Measurements from ENCODE around the gene CHRNB1.

The CHRNB1 gene

DNA sequence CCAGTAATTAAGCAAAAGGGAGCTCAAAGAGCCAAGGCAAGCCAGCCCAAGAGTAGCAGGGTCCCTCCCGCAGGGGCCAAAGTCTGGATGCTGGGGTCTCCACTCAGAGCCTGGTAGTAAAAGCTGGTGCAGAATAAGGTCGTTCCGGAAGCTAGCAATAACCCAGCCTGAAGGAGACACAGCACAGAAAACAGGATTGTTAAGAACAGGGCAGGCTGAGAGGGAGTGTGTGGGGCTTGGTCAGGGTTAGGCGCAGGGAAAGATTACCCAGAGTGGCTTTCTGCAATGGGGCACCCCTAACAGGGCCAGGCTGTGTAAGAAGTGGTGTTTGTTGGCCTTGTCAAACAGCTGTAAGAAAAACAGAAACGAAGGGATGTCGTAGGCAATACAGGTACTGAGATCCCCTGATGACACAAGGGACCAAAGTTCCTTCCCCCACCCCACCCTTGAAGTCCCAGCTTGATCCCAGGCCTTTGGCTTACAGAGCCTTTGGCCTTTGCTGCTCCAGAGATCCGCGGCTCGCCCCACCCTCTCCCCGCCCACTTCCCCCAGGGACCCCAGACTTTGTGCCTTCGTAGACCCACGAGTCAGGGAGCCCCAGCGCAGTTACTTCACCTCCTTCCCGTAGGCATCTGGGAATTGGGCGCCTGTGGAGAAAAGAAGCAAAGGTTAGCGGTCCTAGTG lies 41.7 kb upstream of the CHRNB1 start:
- Histone ChIP-seq H3K9me2 (replicated peaks; ENCODE audit: low read depth, low read length) (no peaks in the 10 kb centered on the region), H3K4me3 (ENCODE audit: low read length, poor library complexity, severe bottlenecking) (peak overlapping the region; percentile 76), H2AFZ (ENCODE audit: low read length) (peak overlapping the region; percentile 86), H3K36me3 (ENCODE audit: insufficient read depth, low read length) (no peaks in the 10 kb centered on the region), H3F3A (ENCODE audit: low read depth) (no peaks in the 10 kb centered on the region), H4K20me1 (ENCODE audit: insufficient read depth, low read length, poor library complexity, severe bottlenecking) (peaks cover 3% of the 10 kb centered on the region), H3K4me1 (ENCODE audit: insufficient read depth, low read length, poor library complexity, severe bottlenecking) (peaks cover 20% of the 10 kb centered on the region), H3K79me2 (ENCODE audit: insufficient read depth, low read length) (peaks cover 6% of the 10 kb centered on the region), H3K27me3 (ENCODE audit: insufficient read depth, low read length, poor library complexity, severe bottlenecking) (no peaks in the 10 kb centered on the region), H3K9me3 (ENCODE audit: insufficient read depth, low read depth, low read length) (no peaks in the 10 kb centered on the region), H3K4me2 (ENCODE audit: low read depth, low read length, poor library complexity, severe bottlenecking) (peak overlapping the region; percentile 86), H3K9ac (ENCODE audit: low read depth, low read length, poor library complexity, severe bottlenecking) (peak overlapping the region; percentile 80)
- no peak for TF ChIP-seq EZH2phosphoT487 (IDR thresholded peaks at IDR 0.05; ENCODE audit: borderline replicate concordance)
- no peak for TF ChIP-seq CTCF (conservative IDR thresholded peaks at IDR 0.05; ENCODE audit: low read length)

GRCh38 chr17:7403727-7403976 lies 41.2 kb upstream of the CHRNB1 start:
- Histone ChIP-seq H3K79me2 (ENCODE audit: insufficient read depth, low read length) (peaks cover 6% of the 10 kb centered on the region), H3K4me3 (ENCODE audit: low read length, poor library complexity, severe bottlenecking) (peak overlapping the region; percentile 76), H3F3A (ENCODE audit: low read depth) (no peaks in the 10 kb centered on the region), H3K4me2 (ENCODE audit: low read depth, low read length, poor library complexity, severe bottlenecking) (peak overlapping the region; percentile 86), H4K20me1 (ENCODE audit: insufficient read depth, low read length, poor library complexity, severe bottlenecking) (peaks cover 3% of the 10 kb centered on the region), H3K27me3 (ENCODE audit: insufficient read depth, low read length, poor library complexity, severe bottlenecking) (no peaks in the 10 kb centered on the region), H3K9ac (ENCODE audit: low read depth, low read length, poor library complexity, severe bottlenecking) (peak overlapping the region; percentile 80), H3K9me2 (replicated peaks; ENCODE audit: low read depth, low read length) (no peaks in the 10 kb centered on the region), H3K36me3 (ENCODE audit: insufficient read depth, low read length) (no peaks in the 10 kb centered on the region), H3K4me1 (ENCODE audit: insufficient read depth, low read length, poor library complexity, severe bottlenecking) (peaks cover 20% of the 10 kb centered on the region), H2AFZ (ENCODE audit: low read length) (peak overlapping the region; percentile 86), H3K9me3 (ENCODE audit: insufficient read depth, low read depth, low read length) (no peaks in the 10 kb centered on the region)
- no peak for TF ChIP-seq EZH2phosphoT487 (IDR thresholded peaks at IDR 0.05; ENCODE audit: borderline replicate concordance)

DNA sequence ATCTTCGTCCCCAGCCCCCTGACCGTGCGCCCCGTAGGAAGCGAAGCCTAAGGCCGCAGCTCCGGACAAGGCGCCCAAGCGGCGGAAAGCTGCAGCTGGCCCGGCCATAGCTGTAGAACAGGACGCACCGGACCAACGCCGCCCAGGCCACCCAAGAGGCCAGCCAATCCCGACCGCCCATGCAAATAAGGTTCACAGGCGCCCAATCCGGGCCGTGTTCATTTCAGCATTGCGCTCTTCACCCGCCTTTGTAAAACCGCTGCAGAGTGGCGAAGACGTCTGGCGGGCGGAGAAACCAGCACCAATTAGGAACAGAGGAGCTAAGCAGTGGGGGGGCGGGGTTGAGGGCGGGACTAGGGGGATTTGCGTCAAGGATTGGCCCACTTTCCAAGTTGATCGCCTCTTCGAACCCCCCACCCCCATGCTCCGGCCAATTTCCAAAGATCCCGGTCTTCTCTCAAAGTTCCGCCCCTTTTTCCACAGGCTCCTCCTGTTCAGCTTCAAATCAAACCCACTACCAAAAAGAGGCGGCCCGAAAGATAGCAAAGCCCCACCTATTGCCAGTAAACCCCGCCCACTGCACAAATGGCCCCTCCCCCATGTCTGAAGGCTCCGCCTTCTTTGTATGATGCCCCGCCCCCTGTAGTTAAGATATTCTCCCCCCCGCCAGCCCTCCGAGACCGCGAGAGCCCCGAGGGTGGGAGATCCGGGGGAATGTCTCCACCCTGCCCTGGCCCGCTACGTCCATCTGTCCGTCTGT lies 40.7 kb upstream of the CHRNB1 start, which contains the start of gene TMEM256:
Gene TMEM256 (minus strand): TSS at position 121 of the 760 bp plus-strand sequence. CDS start 13 bp downstream, at position 108.
- Histone ChIP-seq H4K20me1 (ENCODE audit: insufficient read depth, low read length, poor library complexity, severe bottlenecking) (peaks cover 3% of the 10 kb centered on the region), H3K27me3 (ENCODE audit: insufficient read depth, low read length, poor library complexity, severe bottlenecking) (no peaks in the 10 kb centered on the region), H3K4me1 (ENCODE audit: insufficient read depth, low read length, poor library complexity, severe bottlenecking) (peaks cover 20% of the 10 kb centered on the region), H3K9ac (ENCODE audit: low read depth, low read length, poor library complexity, severe bottlenecking) (peak within 1 kb of the TSS; percentile 80), H3K79me2 (ENCODE audit: insufficient read depth, low read length) (peaks cover 6% of the 10 kb centered on the region), H2AFZ (ENCODE audit: low read length) (peak within 1 kb of the TSS; percentile 93), H3K4me2 (ENCODE audit: low read depth, low read length, poor library complexity, severe bottlenecking) (peak within 1 kb of the TSS; percentile 86), H3K9me3 (ENCODE audit: insufficient read depth, low read depth, low read length) (no peaks in the 10 kb centered on the region), H3K36me3 (ENCODE audit: insufficient read depth, low read length) (no peaks in the 10 kb centered on the region), H3K4me3 (ENCODE audit: low read length, poor library complexity, severe bottlenecking) (peak within 1 kb of the TSS; percentile 76), H3K9me2 (replicated peaks; ENCODE audit: low read depth, low read length) (no peaks in the 10 kb centered on the region), H3F3A (ENCODE audit: low read depth) (no peaks in the 10 kb centered on the region)
- no peak for TF ChIP-seq EZH2phosphoT487 (IDR thresholded peaks at IDR 0.05; ENCODE audit: borderline replicate concordance)
- no peak for TF ChIP-seq CTCF (conservative IDR thresholded peaks at IDR 0.05; ENCODE audit: low read length)
